Lower leg skin (tissue), 4 donors: ENCODE data around the gene E2F7. TPM values are rescaled to one million over a fixed set of nuclear protein-coding genes. Genes with fewer than 3 reads are reported as not detected.
"Not testable (repeated sequence)": the region's sequence is repeated elsewhere in the genome, so short reads cannot be mapped to it uniquely, and the experiment has no call there.

Experiments used
- DNase-seq, 2 donors: peaks; one replicate each; pipeline ENCODE4 v3.0.0-alpha.2; 2019; ENCODE audit warnings: low spot score in 2 of 2
- H3K4me3 ChIP-seq: fragments of 200-600 bp; sonication (generic); 2 replicates; pipeline ENCODE4 v1.5.1; 2017; ENCODE audit warnings: mild to moderate bottlenecking, low read depth; ENCODE audit not compliant: poor library complexity, severe bottlenecking
- POLR2A ChIP-seq, 2 donors: fragments of 450-650 bp; IDR thresholded peaks; one replicate each; pipeline ENCODE4 v1.6.1; 2016 to 2017; ENCODE audit warnings: antibody characterized with exemption in 2 of 2, mild to moderate bottlenecking in 1 of 2, moderate library complexity in 1 of 2
- WGBS, 2 donors: methylation state at CpG; one replicate each; pipeline ENCODE4 v1.1.5; 2018; 5-methylcytosine and 5-hydroxymethylcytosine counted together
- intact Hi-C: fragments of 100-400 bp; cut with DNase I; formaldehyde crosslinking; loops from one replicate; pipeline ENCODE4 v1.15.0; 2023; ENCODE audit warnings: low total_unique reads
- total RNA-seq, 4 donors: library from RNA; depleted of rRNA; stranded (reverse); fragments of >200 nt; gene quantifications; one replicate each; pipeline ENCODE4 v1.1.0, GENCODE V29; 2016
- TF ChIP-seq, protein P1 (sequence below), 3 donors: fragments of 450-650 bp; IDR thresholded peaks; one replicate each; pipeline ENCODE4 v1.5.1; 2016; ENCODE audit warnings: antibody characterized with exemption in 3 of 3, mild to moderate bottlenecking in 3 of 3, moderate library complexity in 2 of 3

E2F7 gene
- total RNA-seq, 4 donors from 2014 or later: 0.71 to 2.0 (median 1.5) TPM

DNA sequence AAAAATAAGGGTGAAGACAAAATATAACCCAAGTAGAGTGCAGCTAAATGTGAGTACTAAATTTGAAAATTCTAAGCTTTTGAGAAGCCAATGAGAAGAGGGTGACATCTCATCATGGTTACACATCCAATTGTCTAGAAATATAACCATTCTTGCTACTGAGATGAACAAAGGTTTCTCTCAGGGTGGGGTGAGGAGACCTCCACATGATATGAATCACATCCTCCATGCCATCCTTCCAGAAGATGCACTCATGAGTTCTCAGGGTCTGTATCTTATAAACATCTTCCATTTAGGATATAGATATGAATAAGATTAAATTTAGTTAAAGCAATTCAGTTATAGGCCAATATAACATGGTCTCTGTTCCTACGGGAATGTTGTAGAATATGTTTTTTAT lies 38.9 kb upstream of the E2F7 start:
- intact Hi-C loops: no loop called here
- no peak overlapping the region for H3K4me3 ChIP-seq
- DNase-seq: no peak
- no peak for TF ChIP-seq POLR2A (IDR thresholded peaks at IDR 0.05)
- TF ChIP-seq, protein P1, sequence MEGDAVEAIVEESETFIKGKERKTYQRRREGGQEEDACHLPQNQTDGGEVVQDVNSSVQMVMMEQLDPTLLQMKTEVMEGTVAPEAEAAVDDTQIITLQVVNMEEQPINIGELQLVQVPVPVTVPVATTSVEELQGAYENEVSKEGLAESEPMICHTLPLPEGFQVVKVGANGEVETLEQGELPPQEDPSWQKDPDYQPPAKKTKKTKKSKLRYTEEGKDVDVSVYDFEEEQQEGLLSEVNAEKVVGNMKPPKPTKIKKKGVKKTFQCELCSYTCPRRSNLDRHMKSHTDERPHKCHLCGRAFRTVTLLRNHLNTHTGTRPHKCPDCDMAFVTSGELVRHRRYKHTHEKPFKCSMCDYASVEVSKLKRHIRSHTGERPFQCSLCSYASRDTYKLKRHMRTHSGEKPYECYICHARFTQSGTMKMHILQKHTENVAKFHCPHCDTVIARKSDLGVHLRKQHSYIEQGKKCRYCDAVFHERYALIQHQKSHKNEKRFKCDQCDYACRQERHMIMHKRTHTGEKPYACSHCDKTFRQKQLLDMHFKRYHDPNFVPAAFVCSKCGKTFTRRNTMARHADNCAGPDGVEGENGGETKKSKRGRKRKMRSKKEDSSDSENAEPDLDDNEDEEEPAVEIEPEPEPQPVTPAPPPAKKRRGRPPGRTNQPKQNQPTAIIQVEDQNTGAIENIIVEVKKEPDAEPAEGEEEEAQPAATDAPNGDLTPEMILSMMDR (IDR thresholded peaks at IDR 0.05): no peak
- 68 to 74% methylated on average over 1 of the region's 1 CpG for WGBS, 2 donors

DNA sequence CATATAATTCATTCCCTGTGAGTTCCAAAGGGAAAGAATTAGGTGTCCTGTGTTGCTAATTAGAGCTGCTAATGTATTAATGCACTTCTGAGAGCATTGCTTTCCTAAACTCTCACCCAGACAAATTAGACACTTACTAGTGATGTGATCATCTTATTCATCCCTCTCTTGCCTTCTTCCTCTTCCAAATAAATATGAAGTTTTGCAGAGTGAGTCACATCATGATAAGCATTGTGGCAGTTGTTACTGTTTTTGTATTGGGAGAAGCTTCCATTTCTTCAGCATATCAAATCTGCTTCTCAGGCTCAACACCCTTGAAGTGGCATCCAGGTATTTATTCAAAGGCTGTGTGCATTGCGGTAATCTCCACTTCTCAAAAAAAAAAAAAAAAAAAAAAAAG lies 37.3 kb upstream of the E2F7 start:
- H3K4me3 ChIP-seq: no peak overlapping the region
- DNase-seq: no peak
- 81 to 90% methylated on average over 1 of the region's 1 CpG for WGBS, 2 donors
- intact Hi-C loops: no loop called here
- no peak for TF ChIP-seq POLR2A (IDR thresholded peaks at IDR 0.05)
- TF ChIP-seq, protein P1 (IDR thresholded peaks at IDR 0.05): no peak

- TF ChIP-seq, protein P1 (IDR thresholded peaks at IDR 0.05): no peak
- TF ChIP-seq POLR2A (IDR thresholded peaks at IDR 0.05): no peak
- 48 to 53% methylated on average over 2 of the region's 2 CpGs for WGBS, 2 donors
- DNase-seq: no peak
- intact Hi-C loops: no loop called here
- no peak overlapping the region for H3K4me3 ChIP-seq
These were observed 36.8 kb upstream of the E2F7 start for GRCh38 chr12:77102123-77102522.

- DNase-seq: no peak
- WGBS, 2 donors: 86 to 93% methylated on average over 2 of the region's 2 CpGs
- TF ChIP-seq, protein P1 (IDR thresholded peaks at IDR 0.05): no peak
- TF ChIP-seq POLR2A (IDR thresholded peaks at IDR 0.05): no peak
- H3K4me3 ChIP-seq: no peak overlapping the region
- intact Hi-C loops: no loop called here
These were observed 34.4 kb upstream of the E2F7 start for GRCh38 chr12:77099799-77100198.

- DNase-seq: no peak
- no peak overlapping the region for H3K4me3 ChIP-seq
- intact Hi-C loops: no loop called here
- WGBS, 2 donors: 83 to 90% methylated on average over 3 of the region's 3 CpGs
- no peak for TF ChIP-seq POLR2A (IDR thresholded peaks at IDR 0.05)
- TF ChIP-seq, protein P1 (IDR thresholded peaks at IDR 0.05): no peak
These were observed 32.5 kb upstream of the E2F7 start for GRCh38 chr12:77097846-77098245.

DNA sequence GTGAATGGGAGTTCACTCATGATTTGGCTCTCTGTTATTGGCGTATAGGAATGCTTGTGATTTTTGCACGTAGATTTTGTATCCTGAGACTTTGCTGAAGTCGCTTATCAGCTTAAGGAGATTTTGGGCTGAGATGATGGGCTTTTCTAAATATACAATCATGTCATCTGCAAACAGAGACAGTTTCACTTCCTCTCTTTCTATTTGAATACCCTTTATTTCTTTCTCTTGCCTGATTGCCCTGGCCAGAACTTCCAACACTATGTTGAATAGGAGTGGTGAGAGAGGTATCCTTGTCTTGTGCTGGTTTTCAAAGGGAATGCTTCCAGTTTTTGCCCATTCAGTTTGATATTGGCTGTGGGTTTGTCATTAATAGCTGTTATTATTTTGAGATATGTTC lies 26.9 kb upstream of the E2F7 start:
- intact Hi-C loops, DNase-seq, H3K4me3 ChIP-seq: not testable (repeated sequence)
- WGBS, 2 donors: 62 to 76% methylated on average over 3 of the region's 3 CpGs
